T-cell (primary cell): ENCODE data around the gene ARGLU1. TPM values are rescaled to one million over a fixed set of nuclear protein-coding genes. Genes with fewer than 3 reads are reported as not detected.
A peak's percentile ranks its signal among the peaks of the same experiment; 100 is the strongest.
"Not testable (repeated sequence)": the region's sequence is repeated elsewhere in the genome, so short reads cannot be mapped to it uniquely, and the experiment has no call there.

ENCODE experiments used
- ATAC-seq, 4 experiments: fragments of 200-7000 bp in 3 of 4; fragments of 150-1000 bp in 1 of 4; cut with Tn5 transposase; replicated peaks in 1 of 4; 1 replicate in 3 of 4; 2 replicates in 1 of 4; pipeline ENCODE4 v1.10.0; 2021; ENCODE audit warnings: moderate library complexity in 3 of 4, mild to moderate bottlenecking in 2 of 4, moderate number of reproducible peaks in 1 of 4
- CTCF ChIA-PET, 2 donors: fragments of 300-600 bp; sonication (Branson Sonifier 250); formaldehyde crosslinking; loops; one replicate each; lab custom pipeline; 2022; ENCODE audit warnings: antibody characterized with exemption in 2 of 2; lab: Charles Lee
- POLR2A ChIA-PET, 2 donors: fragments of 300-600 bp; sonication (Branson Sonifier 250); formaldehyde crosslinking; loops; one replicate each; lab custom pipeline; 2022; ENCODE audit warnings: antibody characterized with exemption in 2 of 2; lab: Charles Lee
- DNase-seq, 35 experiments: peaks; one replicate each; pipeline versions ENCODE4 v3.0.0 to v3.0.0-alpha.2; 2013 to 2023
- H3K27ac ChIP-seq: one replicate; pipeline ENCODE4 v1.5.1; 2013; ENCODE audit warnings: low read length
- H3K27me3 ChIP-seq, 2 experiments: replicated peaks in 1 of 2; 1 replicate in 1 of 2; 2 replicates in 1 of 2; pipeline versions ENCODE4 v1.6.1 to v1.7.0; 2013; ENCODE audit warnings: low read length in 1 of 2, mixed read lengths in 1 of 2; ENCODE audit not compliant: control insufficient read depth in 2 of 2, insufficient read depth in 2 of 2; ENCODE audit errors: extremely low read depth in 1 of 2
- H3K36me3 ChIP-seq, 2 donors: 1 replicate in 1 of 2; 2 replicates in 1 of 2; pipeline versions ENCODE4 v1.6.1 to v1.7.0; 2013; ENCODE audit warnings: low read length in 1 of 2; ENCODE audit not compliant: control insufficient read depth in 2 of 2, insufficient read depth in 1 of 2; ENCODE audit errors: extremely low read depth in 1 of 2
- H3K4me1 ChIP-seq, 2 experiments: 1 replicate in 1 of 2; 2 replicates in 1 of 2; pipeline versions ENCODE4 v1.6.1 to v1.7.0; 2013; ENCODE audit warnings: low read length in 2 of 2, mixed read lengths in 1 of 2; ENCODE audit not compliant: insufficient read depth in 2 of 2, control insufficient read depth in 1 of 2; ENCODE audit errors: extremely low read depth in 1 of 2
- H3K4me3 ChIP-seq, 2 donors: 1 replicate in 1 of 2; 2 replicates in 1 of 2; pipeline versions ENCODE4 v1.5.1 to v1.7.0; 2013; ENCODE audit warnings: mild to moderate bottlenecking in 2 of 2, low read length in 1 of 2, moderate library complexity in 1 of 2; ENCODE audit not compliant: control insufficient read depth in 1 of 2; ENCODE audit errors: extremely low read depth in 1 of 2
- H3K9me3 ChIP-seq: 2 replicates; pipeline ENCODE4 v1.7.0; 2013
- H3K27ac Mint-ChIP-seq, 2 donors: one replicate each; pipeline ENCODE4 v1.8.0; 2020 to 2021; ENCODE audit warnings: mild to moderate bottlenecking in 2 of 2, mixed read lengths in 2 of 2
- H3K27me3 Mint-ChIP-seq, 2 donors: one replicate each; pipeline ENCODE4 v1.8.0; 2021 to 2022; ENCODE audit warnings: mixed read lengths in 2 of 2
- H3K36me3 Mint-ChIP-seq: one replicate; pipeline ENCODE4 v1.8.0; 2021; ENCODE audit warnings: mixed read lengths
- H3K4me1 Mint-ChIP-seq, 3 donors: one replicate each; pipeline ENCODE4 v1.8.0; 2020 to 2022; ENCODE audit warnings: mixed read lengths in 3 of 3, mild to moderate bottlenecking in 1 of 3
- H3K4me3 Mint-ChIP-seq, 3 donors: one replicate each; pipeline ENCODE4 v1.8.0; 2020 to 2022; ENCODE audit warnings: mild to moderate bottlenecking in 3 of 3, mixed read lengths in 3 of 3, moderate library complexity in 3 of 3
- H3K9me3 Mint-ChIP-seq, 3 donors: one replicate each; pipeline ENCODE4 v1.8.0; 2020 to 2022; ENCODE audit warnings: mixed read lengths in 3 of 3
- WGBS: methylation state at CpG from one replicate; pipeline ENCODE4 v1.1.5; 2013; ENCODE audit warnings: missing lambda C conversion rate; ENCODE audit not compliant: insufficient coverage; 5-methylcytosine and 5-hydroxymethylcytosine counted together
- total RNA-seq, 35 experiments: library from RNA in 6 of 35; stranded (reverse) in 6 of 35; fragments of 120-200 nt in 1 of 35; gene quantifications; one replicate each; pipeline versions ENCODE4 v1.2.1 to v1.2.4 and lab custom pipeline; 2013 to 2026

Gene ARGLU1
- total RNA-seq, 5 donors from 2014 or later (not counting 1 experiment from before 2014, with no cell fraction given) = 158 to 197 (median 184) TPM

- CTCF ChIA-PET = interaction anchor here (1.0 to 1.1 kb wide), 2 partner anchors 10 to 11 kb away, joined by 4 to 5 read pairs; no protein-coding TSS in a partner anchor
Observed at GRCh38 chr13:106609116-106609515, 41.2 kb upstream of the ARGLU1 start.

DNA sequence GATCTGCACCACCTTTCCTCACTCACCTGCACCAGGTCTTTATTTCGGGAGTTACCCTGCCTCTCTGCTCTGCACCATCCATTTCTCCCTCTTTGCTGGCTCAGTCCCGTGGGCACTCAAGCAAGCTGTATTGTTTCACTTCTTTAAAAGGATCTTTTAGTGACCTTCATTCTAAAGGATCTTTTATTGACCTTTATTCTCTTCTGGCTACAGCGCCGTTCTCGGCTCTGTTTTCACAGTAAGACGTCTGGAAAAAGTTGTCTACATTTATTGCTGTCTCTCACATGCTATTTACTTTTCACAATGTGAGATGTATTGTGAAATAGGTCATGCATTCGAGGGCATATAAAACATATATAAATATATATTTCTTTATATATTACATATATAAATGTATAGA, 35.6 kb upstream of the ARGLU1 start:
- CTCF ChIA-PET = no interaction called here
- Histone ChIP-seq H3K4me1 (peaks cover 0 to 3% of the 10 kb centered on the region in 2 experiments), H3K36me3 (no peaks in the 10 kb centered on the region), H3K9me3 (no peaks in the 10 kb centered on the region), H3K27ac (no peak overlapping the region), H3K27me3 (no peaks in the 10 kb centered on the region), H3K4me3 (no peak overlapping the region)
- H3K4me3 Mint-ChIP-seq = no peak overlapping the region
- H3K4me1 Mint-ChIP-seq = peaks cover 10 to 25% (median 11%) of the 10 kb centered on the region in 3 donors
- 50% methylated on average over 2 of the region's 7 CpGs for WGBS
- H3K9me3 Mint-ChIP-seq = peaks cover 0 to 3% (median 0%) of the 10 kb centered on the region in 3 donors
- peaks cover 15% of the 10 kb centered on the region in 2 donors for H3K27me3 Mint-ChIP-seq
- no peak for DNase-seq
- no peak for ATAC-seq
- H3K27ac Mint-ChIP-seq = no peak overlapping the region
- no peaks in the 10 kb centered on the region for H3K36me3 Mint-ChIP-seq
- POLR2A ChIA-PET = no interaction called here

More at GRCh38 chr13:106609116-106609515, 41.2 kb upstream of the ARGLU1 start:
- DNase-seq = no peak
- Histone ChIP-seq H3K27me3 (no peaks in the 10 kb centered on the region), H3K9me3 (no peaks in the 10 kb centered on the region), H3K4me3 (no peak overlapping the region), H3K27ac (no peak overlapping the region), H3K4me1 (no peaks in the 10 kb centered on the region), H3K36me3 (no peaks in the 10 kb centered on the region)
- Mint-ChIP-seq H3K27ac (no peak overlapping the region), H3K4me1 (no peaks in the 10 kb centered on the region), H3K4me3 (no peak overlapping the region), H3K27me3 (peaks cover 22 to 24% of the 10 kb centered on the region in 2 donors), H3K36me3 (no peaks in the 10 kb centered on the region), H3K9me3 (no peaks in the 10 kb centered on the region)
- POLR2A ChIA-PET = no interaction called here
- WGBS = 52% methylated on average over 5 of the region's 5 CpGs
- ATAC-seq = no peak

DNA sequence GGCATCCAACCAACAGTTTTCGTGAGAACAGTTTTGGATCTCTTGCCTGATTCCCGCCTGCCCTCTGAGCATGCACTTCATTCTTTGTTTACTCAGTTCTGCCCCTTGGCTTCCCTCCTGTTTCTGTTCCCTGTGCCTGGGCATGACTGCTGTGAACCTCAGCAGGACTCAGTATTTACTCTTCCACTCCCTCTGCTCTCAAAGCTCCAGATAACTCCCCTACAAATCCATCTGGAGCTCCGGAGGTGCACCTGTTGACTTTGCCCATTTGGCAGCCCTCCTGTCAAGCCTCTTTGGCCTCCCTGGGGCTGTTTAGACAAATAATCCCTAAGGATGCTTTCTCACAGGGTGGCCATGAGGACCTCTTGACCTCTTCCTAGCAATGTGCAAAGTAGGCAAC, 34.2 kb upstream of the ARGLU1 start:
- DNase-seq = no peak
- no peak for ATAC-seq
- Histone ChIP-seq H3K27me3 (peaks cover 0 to 9% of the 10 kb centered on the region in 2 experiments), H3K9me3 (no peaks in the 10 kb centered on the region), H3K27ac (no peak overlapping the region), H3K36me3 (no peaks in the 10 kb centered on the region), H3K4me3 (no peak overlapping the region), H3K4me1 (peaks cover 0 to 3% of the 10 kb centered on the region in 2 experiments)
- Mint-ChIP-seq H3K27ac (no peak overlapping the region), H3K36me3 (no peaks in the 10 kb centered on the region), H3K4me1 (peaks cover 10 to 25% (median 11%) of the 10 kb centered on the region in 3 donors), H3K9me3 (peaks cover 0 to 3% (median 0%) of the 10 kb centered on the region in 3 donors), H3K27me3 (peaks cover 19% of the 10 kb centered on the region in 2 donors), H3K4me3 (no peak overlapping the region)
- ChIA-PET POLR2A (no interaction called here), CTCF (no interaction called here)
- WGBS = 94% methylated on average over 3 of the region's 3 CpGs

GRCh38 chr13:106601489-106601888, 33.6 kb upstream of the ARGLU1 start:
- H3K4me3 Mint-ChIP-seq = no peak overlapping the region
- WGBS = 77% methylated on average over 2 of the region's 6 CpGs
- CTCF ChIA-PET = no interaction called here
- H3K27ac Mint-ChIP-seq = no peak overlapping the region
- H3K36me3 Mint-ChIP-seq = no peaks in the 10 kb centered on the region
- Histone ChIP-seq H3K4me1 (peaks cover 0 to 3% of the 10 kb centered on the region in 2 experiments), H3K4me3 (no peak overlapping the region), H3K9me3 (no peaks in the 10 kb centered on the region), H3K27me3 (peaks cover 0 to 10% of the 10 kb centered on the region in 2 experiments), H3K36me3 (no peaks in the 10 kb centered on the region), H3K27ac (no peak overlapping the region)
- peaks cover 10 to 25% (median 11%) of the 10 kb centered on the region in 3 donors for H3K4me1 Mint-ChIP-seq
- POLR2A ChIA-PET = no interaction called here
- H3K27me3 Mint-ChIP-seq = peaks cover 19% of the 10 kb centered on the region in 2 donors
- H3K9me3 Mint-ChIP-seq = peaks cover 0 to 3% (median 0%) of the 10 kb centered on the region in 3 donors
- DNase-seq (no peak), ATAC-seq (no peak)

DNA sequence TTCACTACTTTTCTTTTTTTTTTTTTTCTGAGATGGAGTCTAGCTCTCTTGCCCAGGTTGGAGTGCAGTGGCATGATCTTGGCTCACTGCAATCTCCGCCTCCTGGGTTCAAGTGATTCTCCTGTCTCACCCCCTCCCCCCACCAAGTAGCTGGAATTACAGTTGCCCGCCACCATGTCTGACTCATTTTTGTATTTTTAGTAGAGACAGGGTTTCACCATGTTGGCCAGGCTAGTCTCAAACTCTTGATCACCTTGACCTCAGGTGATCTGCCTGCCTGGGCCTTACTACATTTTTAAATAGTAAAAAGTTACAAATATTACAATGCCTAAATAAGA, 32.8 kb upstream of the ARGLU1 start:
- DNase-seq, H3K4me1 ChIP-seq, H3K36me3 ChIP-seq, H3K27ac ChIP-seq, H3K9me3 Mint-ChIP-seq, CTCF ChIA-PET, H3K27me3 ChIP-seq, H3K4me3 Mint-ChIP-seq, H3K27ac Mint-ChIP-seq, ATAC-seq, H3K4me3 ChIP-seq, H3K36me3 Mint-ChIP-seq, POLR2A ChIA-PET, H3K9me3 ChIP-seq: not testable (repeated sequence)
- WGBS = no CpG with 5 or more reads among the region's 2 CpGs
- peaks cover 10 to 25% (median 11%) of the 10 kb centered on the region in 3 donors for H3K4me1 Mint-ChIP-seq
- peaks cover 14 to 20% of the 10 kb centered on the region in 2 donors for H3K27me3 Mint-ChIP-seq

GRCh38 chr13:106599875-106600797, 32.2 kb upstream of the ARGLU1 start:
- no peaks in the 10 kb centered on the region for H3K36me3 Mint-ChIP-seq
- no CpG with 5 or more reads among the region's 6 CpGs for WGBS
- no peaks in the 10 kb centered on the region for H3K36me3 ChIP-seq
- DNase-seq (peak in 8 of 35 experiments; percentile 2 to 27 (median 10)), ATAC-seq (peak in 1 of 4 experiments; percentile 43)
- no peak overlapping the region for H3K27ac Mint-ChIP-seq
- ChIA-PET CTCF (no interaction called here), POLR2A (interaction anchor here in 1 of 2 donors (0.6 kb wide), 1 partner anchor 345 kb away, joined by 3 read pairs; no protein-coding TSS in a partner anchor)
- peaks cover 0 to 3% (median 0%) of the 10 kb centered on the region in 3 donors for H3K9me3 Mint-ChIP-seq
- peaks cover 0 to 10% of the 10 kb centered on the region in 2 experiments for H3K27me3 ChIP-seq
- H3K27me3 Mint-ChIP-seq = peaks cover 13 to 20% of the 10 kb centered on the region in 2 donors
- no peak overlapping the region for H3K27ac ChIP-seq
- peaks cover 0 to 3% of the 10 kb centered on the region in 2 experiments for H3K4me1 ChIP-seq
- no peaks in the 10 kb centered on the region for H3K9me3 ChIP-seq
- peak overlapping the region in 1 of 3 donors; percentile 4 for H3K4me3 Mint-ChIP-seq
- no peak overlapping the region for H3K4me3 ChIP-seq
- H3K4me1 Mint-ChIP-seq = peaks cover 10 to 25% (median 11%) of the 10 kb centered on the region in 3 donors
